Central memory CD8-positive, alpha-beta T cell (primary cell): ENCODE data around the gene DOCK1.
"Not testable (repeated sequence)": the region's sequence is repeated elsewhere in the genome, so short reads cannot be mapped to it uniquely, and the experiment has no call there.

Source experiments
- ATAC-seq: fragments of 150-1000 bp; cut with Tn5 transposase; replicated peaks from 2 replicates; pipeline ENCODE4 v1.10.0; 2022; ENCODE audit warnings: mild to moderate bottlenecking, moderate FRiP score, moderate number of reproducible peaks; ENCODE audit not compliant: poor library complexity, severe bottlenecking; ENCODE audit errors: extremely low read depth
- DNase-seq, 2 donors: peaks; one replicate each; pipeline ENCODE4 v3.0.0; 2021; ENCODE audit warnings: low spot score in 2 of 2
- H3K27ac Mint-ChIP-seq: one replicate; pipeline ENCODE4 v1.8.0; 2022; ENCODE audit warnings: low read depth, mild to moderate bottlenecking, moderate library complexity, mixed read lengths
- H3K27me3 Mint-ChIP-seq: one replicate; pipeline ENCODE4 v1.8.0; 2022; ENCODE audit warnings: mixed read lengths
- H3K36me3 Mint-ChIP-seq: one replicate; pipeline ENCODE4 v1.8.0; 2022; ENCODE audit warnings: mild to moderate bottlenecking, moderate library complexity, mixed read lengths; ENCODE audit not compliant: insufficient read depth
- H3K4me1 Mint-ChIP-seq: one replicate; pipeline ENCODE4 v1.8.0; 2022; ENCODE audit warnings: mixed read lengths
- H3K4me3 Mint-ChIP-seq: one replicate; pipeline ENCODE4 v1.8.0; 2022; ENCODE audit warnings: mild to moderate bottlenecking, moderate library complexity, mixed read lengths
- H3K9me3 Mint-ChIP-seq: one replicate; pipeline ENCODE4 v1.8.0; 2022; ENCODE audit warnings: mixed read lengths

The DOCK1 gene

DNA sequence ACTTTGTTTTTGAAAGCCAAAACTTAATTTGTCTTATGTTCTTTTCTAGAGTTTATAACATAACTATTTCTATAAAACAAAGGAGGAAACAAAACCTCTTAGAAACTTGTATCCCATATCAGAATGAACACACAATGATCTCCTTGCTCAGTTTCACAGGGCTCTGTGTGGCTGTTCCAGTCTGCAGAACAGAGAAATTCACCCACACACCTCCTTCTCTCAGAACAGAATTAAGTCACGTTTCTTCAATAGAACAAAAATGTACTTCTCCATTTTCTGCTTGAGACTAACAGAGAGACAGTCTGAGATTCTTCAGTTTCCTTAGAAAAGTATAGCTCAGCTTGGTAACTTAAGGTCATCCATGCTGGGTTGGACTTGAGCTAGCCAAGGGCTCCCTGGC, 15.8 kb upstream of the DOCK1 start:
- ATAC-seq (no peak), DNase-seq (no peak)
- Mint-ChIP-seq H3K36me3 (no peaks in the 10 kb centered on the region), H3K4me1 (no peaks in the 10 kb centered on the region), H3K4me3 (no peak overlapping the region), H3K27ac (no peak overlapping the region), H3K27me3 (no peaks in the 10 kb centered on the region), H3K9me3 (peaks cover 8% of the 10 kb centered on the region)

DNA sequence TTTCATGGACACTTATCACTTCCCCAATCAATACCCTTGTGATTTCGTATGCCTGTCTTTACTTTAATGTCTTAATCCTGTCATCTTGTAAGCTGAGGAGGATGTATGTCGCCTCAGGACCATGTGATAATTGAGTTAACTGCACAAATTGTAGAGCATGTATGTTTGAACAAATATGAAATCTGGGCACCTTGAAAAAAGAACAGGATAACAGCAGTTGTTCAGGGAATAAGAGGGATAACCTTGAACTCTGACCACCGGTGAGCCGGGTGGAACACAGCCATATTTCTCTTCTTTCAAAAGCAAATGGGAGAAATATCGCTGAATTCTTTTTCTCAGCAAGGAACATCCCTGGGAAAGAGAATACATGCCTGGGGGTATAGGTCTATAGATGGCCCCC, 14.4 kb upstream of the DOCK1 start:
- not testable (repeated sequence) for H3K4me3 Mint-ChIP-seq, H3K27ac Mint-ChIP-seq, DNase-seq, ATAC-seq, H3K36me3 Mint-ChIP-seq, H3K9me3 Mint-ChIP-seq, H3K27me3 Mint-ChIP-seq, H3K4me1 Mint-ChIP-seq

DNA sequence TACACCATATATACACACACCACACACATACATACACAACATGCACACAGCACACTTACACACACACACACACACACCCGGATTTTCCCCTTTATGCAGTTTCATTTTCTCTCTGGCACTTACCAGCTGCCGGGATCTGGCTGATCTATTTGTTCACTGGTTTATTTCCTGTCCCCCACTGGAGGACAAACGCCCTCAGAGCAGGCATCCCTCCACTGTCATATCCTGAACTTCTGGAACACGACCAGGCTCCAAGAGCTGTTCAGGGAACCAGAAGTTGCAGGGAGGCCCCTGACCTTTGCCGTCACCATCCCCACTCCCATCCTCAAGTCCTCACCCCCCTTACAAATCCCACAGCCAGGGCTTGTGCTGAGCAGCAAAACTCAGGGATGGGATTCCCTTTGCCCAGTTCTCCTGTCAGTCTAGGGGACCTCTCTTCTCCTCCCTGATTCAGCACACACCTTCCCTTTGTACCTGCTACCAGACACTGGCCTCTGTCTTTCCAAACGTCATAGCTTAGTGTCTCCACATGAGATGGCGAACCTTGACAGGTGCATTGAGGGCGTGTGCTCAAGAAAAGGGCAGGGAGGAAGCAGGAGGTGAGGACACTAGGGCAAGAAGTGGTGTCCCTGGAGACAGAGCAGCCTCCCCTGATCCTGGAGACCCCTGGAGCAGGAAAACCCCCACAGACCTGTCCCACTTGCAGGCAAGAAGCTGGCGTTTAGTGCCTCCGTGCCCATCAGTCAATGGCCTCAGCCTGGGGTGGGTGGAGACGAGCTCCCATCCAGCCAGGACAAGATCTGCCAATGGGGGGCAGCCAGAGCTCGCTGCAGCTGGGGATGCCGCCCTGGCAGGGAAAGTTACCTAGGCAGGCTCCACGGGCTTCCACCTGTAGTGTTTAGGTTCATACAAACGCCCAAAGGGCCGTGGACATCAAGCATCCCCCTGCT, 12.7 kb upstream of the DOCK1 start:
- Mint-ChIP-seq H3K9me3 (peaks cover 8% of the 10 kb centered on the region), H3K27me3 (no peaks in the 10 kb centered on the region), H3K27ac (no peak overlapping the region), H3K36me3 (no peaks in the 10 kb centered on the region), H3K4me3 (no peak overlapping the region), H3K4me1 (no peaks in the 10 kb centered on the region)
- DNase-seq (no peak), ATAC-seq (no peak)

DNA sequence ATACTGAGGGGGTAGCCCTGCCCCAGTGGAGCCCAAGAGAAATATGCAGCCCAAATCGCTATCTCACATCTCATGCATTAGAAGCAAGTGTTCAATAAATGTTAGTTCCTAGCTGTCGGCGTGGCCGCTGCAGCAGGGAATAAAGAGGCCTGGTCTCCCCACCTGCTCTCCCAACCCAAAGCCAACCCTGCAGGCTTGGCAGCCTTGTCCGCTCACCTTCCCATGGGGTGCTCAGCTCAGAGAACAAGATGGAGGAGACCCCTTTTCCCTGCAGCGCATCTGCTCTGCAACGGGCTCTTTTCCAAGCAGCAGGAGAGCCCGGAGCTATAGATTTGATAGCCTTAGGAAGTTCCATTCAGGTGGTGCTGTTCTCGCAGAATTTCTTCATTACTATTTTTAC, 12.0 kb upstream of the DOCK1 start:
- no peak for ATAC-seq
- Mint-ChIP-seq H3K4me1 (no peaks in the 10 kb centered on the region), H3K36me3 (no peaks in the 10 kb centered on the region)

DNA sequence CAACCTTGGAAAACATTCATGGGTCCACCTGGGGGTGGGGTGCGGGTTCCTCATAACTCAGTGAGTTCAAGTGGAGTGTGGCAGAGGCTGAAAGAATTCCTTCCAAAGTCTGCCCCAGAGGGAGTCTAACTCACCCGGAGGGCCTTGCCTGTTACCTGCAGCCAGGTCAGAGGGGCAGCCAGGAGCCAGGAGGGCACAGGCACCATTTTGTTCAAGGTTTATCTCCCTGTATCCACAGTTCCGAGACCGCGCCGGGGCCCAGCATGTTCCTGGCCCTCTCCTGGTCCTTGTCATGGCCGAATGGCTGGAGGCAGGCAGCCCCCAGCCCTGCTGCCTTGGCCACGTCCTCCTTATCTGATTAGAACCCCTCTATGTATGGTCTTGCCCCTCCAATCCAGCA, 11.4 kb upstream of the DOCK1 start:
- Mint-ChIP-seq H3K27ac (no peak overlapping the region), H3K27me3 (no peaks in the 10 kb centered on the region), H3K4me3 (no peak overlapping the region), H3K36me3 (no peaks in the 10 kb centered on the region), H3K4me1 (no peaks in the 10 kb centered on the region), H3K9me3 (peaks cover 8% of the 10 kb centered on the region)
- no peak for ATAC-seq
- DNase-seq: no peak

More for the DNA sequence above, 12.0 kb upstream of the DOCK1 start:
- H3K9me3 Mint-ChIP-seq: peaks cover 8% of the 10 kb centered on the region
- no peak for DNase-seq
- H3K27ac Mint-ChIP-seq: no peak overlapping the region
- H3K27me3 Mint-ChIP-seq: no peaks in the 10 kb centered on the region
- H3K4me3 Mint-ChIP-seq: no peak overlapping the region

DNA sequence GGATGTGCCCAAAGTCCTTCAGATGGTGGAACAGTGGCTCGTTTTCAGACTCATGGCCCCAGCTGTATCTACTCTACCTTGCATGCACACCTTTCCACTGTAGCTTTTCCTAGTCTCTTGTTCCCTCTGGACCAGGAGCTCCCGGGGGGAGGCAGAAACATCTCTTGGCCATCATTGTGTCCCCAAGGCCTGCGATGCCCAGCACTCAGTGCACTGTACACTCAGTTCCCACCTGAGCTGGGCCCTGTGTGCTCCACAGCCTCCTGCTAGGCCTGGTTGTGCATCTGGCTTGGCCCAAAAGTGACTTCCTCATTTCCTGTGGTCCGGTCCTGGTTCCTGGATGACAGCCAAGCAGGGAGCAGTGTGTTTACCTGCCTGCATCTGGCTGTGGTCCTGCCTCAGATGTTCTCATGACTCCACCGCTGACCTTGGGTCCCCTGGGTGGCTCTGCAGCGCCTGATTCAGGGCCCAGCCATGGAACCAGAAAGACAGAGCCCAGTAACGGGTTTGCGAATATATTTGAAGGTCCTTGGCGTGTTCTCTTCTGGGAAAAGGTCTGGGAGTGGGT, 9.9 kb upstream of the DOCK1 start:
- peaks cover 14% of the 10 kb centered on the region for H3K9me3 Mint-ChIP-seq
- H3K27me3 Mint-ChIP-seq: no peaks in the 10 kb centered on the region
- no peak for ATAC-seq
- H3K4me1 Mint-ChIP-seq: no peaks in the 10 kb centered on the region
- no peak overlapping the region for H3K27ac Mint-ChIP-seq
- no peak overlapping the region for H3K4me3 Mint-ChIP-seq
- no peaks in the 10 kb centered on the region for H3K36me3 Mint-ChIP-seq
- DNase-seq: no peak

DNA sequence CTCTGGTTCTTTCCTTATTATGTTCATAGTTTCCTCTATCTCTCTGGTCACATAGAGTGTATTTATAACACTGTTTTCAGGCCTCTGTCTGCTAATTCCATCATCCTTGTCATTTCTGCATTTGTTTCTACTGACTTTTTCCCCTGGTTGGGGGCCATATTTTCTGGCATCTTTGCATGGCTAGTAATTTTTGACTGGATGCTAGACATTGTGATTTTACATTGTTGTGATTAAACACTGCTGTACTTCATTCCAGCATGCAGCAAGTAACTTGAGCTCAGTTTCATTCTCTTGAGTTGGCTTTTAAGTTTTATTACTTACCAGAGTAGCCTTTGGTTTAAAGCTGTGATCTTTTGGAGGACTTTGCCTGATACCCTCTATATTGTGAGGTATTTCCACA, 6.8 kb upstream of the DOCK1 start:
- H3K27ac Mint-ChIP-seq: no peak overlapping the region
- H3K36me3 Mint-ChIP-seq: no peaks in the 10 kb centered on the region
- DNase-seq: no peak
- H3K9me3 Mint-ChIP-seq: peaks cover 8% of the 10 kb centered on the region
- no peaks in the 10 kb centered on the region for H3K4me1 Mint-ChIP-seq
- H3K27me3 Mint-ChIP-seq: peaks cover 1% of the 10 kb centered on the region
- ATAC-seq: no peak
- H3K4me3 Mint-ChIP-seq: no peak overlapping the region

DNA sequence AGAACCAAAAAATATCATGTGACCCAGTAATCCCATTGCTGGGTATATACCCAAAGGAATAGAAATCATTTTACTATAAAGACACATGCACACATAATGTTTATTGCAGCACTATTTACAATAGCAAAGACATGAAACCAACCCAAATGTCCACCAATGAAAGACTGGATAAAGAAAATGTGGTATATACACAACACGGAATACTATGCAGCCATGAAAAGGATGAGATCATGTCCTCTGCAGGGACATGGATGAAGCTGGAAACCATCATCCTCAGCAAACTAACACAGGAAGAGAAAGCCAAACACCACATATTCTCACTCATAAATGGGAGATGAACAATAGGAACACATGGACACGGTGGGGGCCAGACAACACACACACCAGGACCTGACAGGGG, 5.7 kb upstream of the DOCK1 start:
- H3K27ac Mint-ChIP-seq, DNase-seq, H3K4me1 Mint-ChIP-seq, H3K36me3 Mint-ChIP-seq, H3K4me3 Mint-ChIP-seq, ATAC-seq: not testable (repeated sequence)
- Mint-ChIP-seq H3K27me3 (peaks cover 12% of the 10 kb centered on the region), H3K9me3 (peaks cover 16% of the 10 kb centered on the region)

DNA sequence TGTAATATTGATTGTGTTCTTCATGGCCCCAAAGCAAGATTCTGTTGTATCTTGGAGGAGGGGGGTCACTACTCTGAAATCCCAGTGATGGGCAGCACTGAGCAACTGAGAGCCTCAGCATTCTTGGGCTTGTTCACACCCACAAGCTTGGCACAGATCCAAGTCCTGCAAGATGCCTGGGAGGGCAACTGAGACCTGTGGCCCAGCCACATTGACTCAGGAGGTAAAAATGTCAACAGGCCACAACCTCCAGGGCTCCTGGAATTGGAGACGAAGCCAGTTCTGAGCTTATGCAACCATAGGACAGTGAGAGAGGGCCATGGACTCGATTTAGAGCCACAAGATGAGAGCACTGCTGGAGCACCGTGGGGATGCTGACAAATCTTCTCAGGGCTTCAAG, 3.1 kb upstream of the DOCK1 start:
- no peak overlapping the region for H3K27ac Mint-ChIP-seq
- H3K36me3 Mint-ChIP-seq: no peaks in the 10 kb centered on the region
- no peak overlapping the region for H3K4me3 Mint-ChIP-seq
- H3K9me3 Mint-ChIP-seq: peaks cover 19% of the 10 kb centered on the region
- DNase-seq (no peak), ATAC-seq (no peak)
- no peaks in the 10 kb centered on the region for H3K4me1 Mint-ChIP-seq
- peaks cover 25% of the 10 kb centered on the region for H3K27me3 Mint-ChIP-seq

DNA sequence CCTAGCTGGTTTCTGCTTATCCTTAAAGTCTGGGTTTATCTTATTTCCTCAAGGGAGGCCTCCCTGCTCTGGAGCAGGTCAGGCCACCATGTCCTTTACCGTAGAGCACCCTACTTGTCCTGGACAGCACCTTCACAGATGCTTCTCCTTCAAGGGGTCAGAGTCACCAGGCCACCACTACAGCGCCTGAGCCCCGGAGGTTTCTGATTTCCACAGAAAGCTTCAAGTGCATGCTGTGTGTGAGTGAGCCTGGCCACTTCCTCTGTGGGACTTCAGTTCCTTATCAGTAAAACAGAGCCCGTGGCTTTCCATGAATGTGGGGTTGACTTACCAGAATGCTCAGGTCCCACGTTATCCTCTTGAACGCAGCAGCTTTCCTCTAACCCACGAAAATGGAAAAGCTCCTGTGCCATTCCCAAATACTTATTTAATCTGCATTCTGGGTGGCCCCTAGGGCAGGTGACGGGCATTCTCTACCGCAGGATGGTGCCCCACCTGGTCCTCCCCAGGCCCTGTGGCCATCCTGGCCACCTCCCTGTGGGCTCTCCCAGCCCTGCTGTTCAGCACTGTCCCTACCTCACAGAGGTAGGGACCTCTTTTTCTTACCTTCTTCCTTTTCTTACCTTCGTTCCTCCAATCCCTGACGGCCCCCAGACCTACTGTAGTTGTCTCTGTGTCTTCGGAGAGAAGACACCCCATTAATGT, 1.4 kb upstream of the DOCK1 start:
- no peak for ATAC-seq

DNA sequence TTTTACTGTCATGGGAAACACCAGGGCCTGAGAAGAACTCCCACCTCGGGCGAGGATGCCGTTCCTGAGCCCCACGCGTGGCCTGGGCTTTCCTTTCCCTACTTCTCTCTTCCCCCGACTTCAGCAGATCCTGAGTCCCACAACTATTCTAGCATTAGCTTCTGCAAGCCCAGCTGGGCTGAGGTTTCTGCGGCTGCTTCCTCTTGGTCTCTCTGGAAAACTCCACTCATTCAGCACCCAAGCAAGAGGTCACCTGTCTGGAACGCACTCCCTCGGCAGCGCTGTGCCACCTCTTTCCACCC, 761 bp upstream of the DOCK1 start:
- peaks cover 17% of the 10 kb centered on the region for H3K9me3 Mint-ChIP-seq
- no peak for ATAC-seq
- H3K36me3 Mint-ChIP-seq: no peaks in the 10 kb centered on the region
- no peak overlapping the region for H3K4me3 Mint-ChIP-seq
- H3K4me1 Mint-ChIP-seq: no peaks in the 10 kb centered on the region
- no peak overlapping the region for H3K27ac Mint-ChIP-seq
- DNase-seq: no peak
- H3K27me3 Mint-ChIP-seq: peaks cover 25% of the 10 kb centered on the region

More for the DNA sequence above, 1.4 kb upstream of the DOCK1 start:
- Mint-ChIP-seq H3K27ac (no peak overlapping the region), H3K27me3 (peaks cover 25% of the 10 kb centered on the region), H3K9me3 (peaks cover 19% of the 10 kb centered on the region), H3K36me3 (no peaks in the 10 kb centered on the region), H3K4me1 (no peaks in the 10 kb centered on the region), H3K4me3 (no peak overlapping the region)
- DNase-seq: no peak

DNA sequence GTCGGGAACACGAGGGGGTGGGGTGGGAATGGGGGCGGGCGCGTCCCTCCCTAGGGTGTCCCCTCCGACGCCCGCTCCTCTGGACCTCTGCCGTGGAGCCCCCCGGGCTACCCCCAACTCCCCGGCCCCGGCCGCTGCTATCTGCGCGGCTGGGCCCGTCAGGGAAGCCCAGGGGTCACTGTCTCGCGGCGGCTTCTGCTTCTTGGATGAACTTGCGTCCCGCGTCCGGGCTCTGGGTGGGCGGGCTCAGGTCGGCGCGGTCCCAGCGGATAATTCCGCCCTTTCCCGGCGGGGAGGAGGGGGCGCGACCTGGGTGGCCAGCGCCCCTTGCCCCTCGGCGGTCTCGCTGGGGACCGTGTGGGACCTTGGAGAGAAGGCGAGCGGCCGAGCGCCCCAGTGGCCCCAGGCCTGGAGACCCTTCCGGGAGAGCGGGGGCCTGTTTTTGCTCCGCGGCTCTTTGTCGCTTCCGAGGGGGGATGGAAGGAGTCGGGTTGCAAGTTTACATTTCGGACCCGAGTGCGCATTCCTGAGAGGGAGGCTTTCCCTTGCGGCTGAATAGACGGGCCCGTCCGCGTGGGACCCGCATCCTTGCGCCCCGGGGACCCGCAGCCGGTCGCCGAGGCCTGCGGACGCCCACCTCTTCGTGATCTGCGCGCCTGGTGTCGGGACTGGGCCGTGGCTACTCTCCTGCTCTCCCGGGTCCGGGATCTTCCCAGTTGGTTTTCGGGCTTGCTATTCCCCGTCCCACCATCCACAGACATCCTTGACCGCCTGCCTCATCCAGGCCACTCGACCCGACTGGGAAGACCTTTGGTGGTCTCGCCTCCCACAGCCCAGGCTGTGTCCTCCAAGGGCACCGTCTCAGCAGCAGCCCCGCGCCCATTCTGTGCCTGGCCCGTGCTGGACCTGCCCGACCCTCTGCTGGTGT, 812 bp downstream of the DOCK1 start:
- H3K36me3 Mint-ChIP-seq: no peaks in the 10 kb centered on the region
- peak overlapping the region; percentile 27 for H3K4me3 Mint-ChIP-seq
- H3K27me3 Mint-ChIP-seq: peaks cover 25% of the 10 kb centered on the region
- DNase-seq (no peak), ATAC-seq (no peak)
- no peaks in the 10 kb centered on the region for H3K4me1 Mint-ChIP-seq
- H3K9me3 Mint-ChIP-seq: peaks cover 13% of the 10 kb centered on the region
- H3K27ac Mint-ChIP-seq: no peak overlapping the region
